ENCODE data around the gene AKAP6.
"Not testable (repeated sequence)": the region's sequence is repeated elsewhere in the genome, so short reads cannot be mapped to it uniquely, and the experiment has no call there.

The AKAP6 gene

DNA sequence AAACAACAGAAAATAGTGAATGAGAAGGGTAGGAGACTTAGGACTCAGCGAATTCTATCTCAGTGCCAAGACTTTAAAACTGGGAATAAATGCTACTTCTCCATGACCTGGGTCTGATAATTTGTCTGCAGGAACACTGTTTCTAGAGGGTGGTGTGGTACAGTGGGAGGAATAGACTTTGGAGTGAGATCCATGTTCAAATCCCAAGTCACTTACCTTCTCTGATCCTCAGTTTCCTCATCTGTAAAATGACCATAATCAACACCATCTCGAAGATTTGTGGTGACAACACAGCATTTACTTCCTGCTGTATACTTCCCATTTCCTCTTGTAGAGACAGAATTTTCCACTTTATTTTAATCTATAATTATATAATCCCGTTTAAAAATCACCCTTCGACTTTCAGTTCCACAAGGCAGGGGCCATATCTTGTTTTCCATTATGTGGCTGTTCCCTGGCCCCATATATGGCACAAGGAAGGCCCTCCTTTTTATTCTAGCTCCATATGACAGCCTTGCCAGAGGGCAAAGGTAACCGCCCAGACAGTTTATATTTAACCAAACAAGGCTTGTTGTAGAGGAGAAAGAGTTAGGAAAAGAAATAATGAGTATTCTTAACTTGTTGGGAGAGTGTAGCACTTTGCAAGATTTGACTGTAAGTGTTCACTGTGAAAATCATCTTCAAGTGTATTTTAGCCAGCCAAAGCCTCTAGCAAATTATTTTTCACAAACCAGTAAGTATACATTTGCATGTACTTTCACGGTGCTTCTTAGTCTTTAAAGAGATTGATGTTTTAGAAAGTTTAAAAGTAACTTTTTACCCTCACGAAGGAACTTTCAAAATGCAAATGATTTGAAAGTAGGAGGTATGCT is 243.1 kb downstream of the AKAP6 start:
- DNase-seq (ENCODE audit: low read depth in 1 of 2, low spot score in 1 of 2) = no peak

DNA sequence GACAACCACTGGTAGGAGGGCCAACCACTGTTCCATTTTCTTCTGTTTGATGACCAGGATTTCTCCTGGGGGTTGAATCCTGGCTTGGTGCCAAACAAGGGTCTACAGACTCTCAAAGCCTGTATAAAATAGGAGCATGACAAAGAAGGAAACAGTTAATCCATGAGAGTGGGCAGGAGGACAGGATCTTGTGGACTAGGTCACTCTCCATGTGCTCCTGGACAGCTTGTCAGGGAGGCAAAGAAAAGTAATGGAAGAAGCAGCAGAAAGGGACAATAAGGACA is 243.7 kb downstream of the AKAP6 start:
- DNase-seq (ENCODE audit: low read depth in 1 of 2, low spot score in 1 of 2) = no peak

DNA sequence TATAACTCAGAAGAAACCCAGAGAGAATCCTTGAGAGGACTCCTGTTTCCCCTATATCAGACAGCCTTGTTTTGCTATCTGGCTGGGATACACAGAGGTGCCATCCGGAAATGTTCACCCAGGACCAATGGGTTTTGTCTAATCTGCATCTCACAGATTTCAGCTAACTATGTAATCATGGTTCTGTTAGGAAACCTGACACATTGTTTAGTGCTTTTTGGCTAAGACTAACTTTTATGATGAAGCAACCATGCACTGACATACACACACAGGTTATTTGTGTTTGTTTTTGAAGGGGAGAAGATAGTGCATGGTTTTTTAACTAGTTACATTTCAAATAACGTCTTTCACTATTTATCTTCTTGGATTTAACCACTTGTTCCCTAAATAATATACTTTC is 245.2 kb downstream of the AKAP6 start:
- DNase-seq (ENCODE audit: low read depth in 1 of 2, low spot score in 1 of 2) = no peak

DNA sequence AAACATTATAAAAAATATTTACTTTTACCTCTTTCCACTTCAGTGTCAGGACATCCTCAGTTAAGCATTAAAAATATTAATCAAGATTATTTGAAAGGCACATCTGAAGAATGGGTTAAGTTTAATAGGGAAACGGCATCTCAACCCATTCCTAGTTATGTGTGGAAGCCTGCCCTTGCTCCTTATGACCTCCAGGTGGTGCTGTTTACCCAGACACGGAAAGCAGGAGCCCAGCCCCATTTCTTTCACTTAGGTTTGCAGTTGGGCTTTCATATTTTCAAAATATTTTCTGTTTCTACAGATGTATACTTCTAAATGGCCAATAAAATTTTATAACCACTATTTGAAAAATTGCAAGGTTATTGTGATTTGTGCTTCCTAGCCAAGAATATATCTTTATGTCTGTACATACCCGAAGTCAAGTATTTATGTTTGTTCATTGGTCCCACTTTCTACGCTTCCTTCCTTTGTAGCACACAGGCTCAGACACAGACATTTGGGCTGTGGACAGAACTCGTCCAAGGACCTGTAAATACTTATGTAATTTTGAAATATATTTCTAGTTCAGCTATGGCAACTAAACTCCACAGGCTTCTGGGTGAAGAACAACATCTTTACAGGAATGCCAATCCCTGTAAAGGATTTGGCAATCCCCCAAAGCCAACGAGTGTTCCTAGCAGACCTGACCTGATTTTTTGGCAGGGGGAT is 247.1 kb downstream of the AKAP6 start:
- DNase-seq (ENCODE audit: low read depth in 1 of 2, low spot score in 1 of 2) = peak in 1 of 2 donors; percentile 0

DNA sequence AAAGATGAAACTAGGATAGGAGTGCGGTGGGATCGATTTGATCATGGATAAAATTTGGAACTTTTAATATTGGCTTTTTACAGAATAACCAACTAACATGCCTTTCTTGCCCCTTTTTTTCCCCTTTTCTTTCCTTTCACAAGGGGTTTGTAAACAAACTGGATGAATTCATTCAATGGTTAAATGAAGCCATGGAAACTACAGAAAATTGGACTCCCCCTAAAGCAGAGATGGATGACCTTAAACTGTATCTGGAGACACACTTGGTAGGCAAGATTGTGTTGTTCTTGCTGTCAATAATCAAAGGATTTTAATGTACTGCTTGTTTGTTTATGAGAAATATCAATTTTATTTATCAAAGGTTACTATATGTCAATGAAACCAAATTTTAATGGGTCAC is 247.9 kb downstream of the AKAP6 start:
- DNase-seq (ENCODE audit: low read depth in 1 of 2, low spot score in 1 of 2) = no peak

DNA sequence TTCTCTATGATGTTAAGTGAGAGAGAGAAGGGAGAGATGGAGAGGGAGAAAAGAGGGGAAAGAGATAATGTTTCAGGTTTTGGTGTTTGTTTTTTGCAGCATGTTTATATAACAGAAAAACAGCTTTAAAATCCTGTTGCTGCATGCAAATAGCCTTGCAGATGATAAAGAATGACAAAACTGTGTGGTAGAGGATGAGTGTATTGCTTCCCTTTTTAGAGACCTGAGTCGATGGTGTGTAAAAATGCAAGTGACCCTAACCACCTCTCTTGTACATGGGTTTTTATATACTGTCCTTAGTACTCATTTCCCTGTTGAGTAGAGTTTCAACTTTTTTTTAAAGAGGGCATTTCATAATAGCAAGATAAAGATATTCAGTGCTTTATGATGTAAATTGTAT is 249.1 kb downstream of the AKAP6 start:
- no peak for DNase-seq (ENCODE audit: low read depth in 1 of 2, low spot score in 1 of 2)

DNA sequence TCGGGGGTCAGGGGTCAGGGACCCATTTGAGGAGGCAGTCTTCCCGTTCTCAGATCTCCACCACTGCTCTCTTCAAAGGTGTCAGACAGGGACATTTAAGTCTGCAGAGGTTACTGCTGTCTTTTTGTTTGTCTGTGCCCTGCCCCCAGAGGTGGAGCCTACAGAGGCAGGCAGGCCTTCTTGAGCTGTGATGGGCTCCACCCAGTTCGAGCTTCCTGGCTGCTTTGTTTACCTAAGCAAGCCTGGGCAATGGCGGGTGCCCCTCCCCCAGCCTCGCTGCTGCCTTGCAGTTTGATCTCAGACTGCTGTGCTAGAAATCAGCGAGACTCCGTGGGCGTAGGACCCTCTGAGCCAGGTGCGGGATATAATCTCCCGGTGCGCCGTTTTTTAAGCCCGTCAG is 254.3 kb downstream of the AKAP6 start:
- DNase-seq (ENCODE audit: low read depth in 1 of 2, low spot score in 1 of 2) = not testable (repeated sequence)

DNA sequence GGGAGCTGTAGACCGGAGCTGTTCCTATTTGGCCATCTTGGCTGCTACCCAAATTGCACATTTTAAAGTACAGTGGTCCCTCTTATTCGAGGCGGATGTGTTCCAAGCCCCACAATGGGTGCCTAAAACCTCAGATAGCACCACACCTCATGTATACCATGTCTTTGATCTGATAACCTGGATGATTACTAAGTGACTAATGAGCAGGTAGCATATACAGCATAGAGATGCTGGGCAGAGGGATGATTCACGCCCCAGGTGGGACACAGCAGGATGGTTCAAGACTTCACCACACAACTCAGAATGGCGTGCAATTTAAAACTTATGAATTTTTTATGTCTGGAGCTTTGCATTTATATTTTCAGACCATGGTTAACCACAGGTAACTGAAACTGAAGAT is 255.0 kb downstream of the AKAP6 start:
- DNase-seq (ENCODE audit: low read depth in 1 of 2, low spot score in 1 of 2) = no peak

DNA sequence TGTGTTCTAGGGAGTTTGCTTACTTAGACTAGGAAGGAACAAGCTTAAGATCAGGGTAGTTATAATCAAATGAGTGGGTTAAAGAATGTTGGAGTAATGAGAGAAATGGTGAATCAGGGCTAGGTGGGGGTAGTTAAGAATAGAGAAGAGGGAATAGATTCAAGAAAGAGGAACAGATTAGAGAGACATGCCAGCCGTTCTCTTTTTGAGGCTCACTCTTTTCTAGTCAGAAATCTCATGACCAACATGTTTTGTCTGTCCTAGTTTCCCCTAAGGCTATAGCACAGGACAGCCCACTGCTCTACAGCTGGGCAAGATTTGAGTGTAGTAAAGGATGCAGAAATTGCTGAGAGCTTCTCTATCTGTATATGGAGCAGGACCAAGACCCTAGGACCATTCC is 258.4 kb downstream of the AKAP6 start:
- no peak for DNase-seq (ENCODE audit: low read depth in 1 of 2, low spot score in 1 of 2)

DNA sequence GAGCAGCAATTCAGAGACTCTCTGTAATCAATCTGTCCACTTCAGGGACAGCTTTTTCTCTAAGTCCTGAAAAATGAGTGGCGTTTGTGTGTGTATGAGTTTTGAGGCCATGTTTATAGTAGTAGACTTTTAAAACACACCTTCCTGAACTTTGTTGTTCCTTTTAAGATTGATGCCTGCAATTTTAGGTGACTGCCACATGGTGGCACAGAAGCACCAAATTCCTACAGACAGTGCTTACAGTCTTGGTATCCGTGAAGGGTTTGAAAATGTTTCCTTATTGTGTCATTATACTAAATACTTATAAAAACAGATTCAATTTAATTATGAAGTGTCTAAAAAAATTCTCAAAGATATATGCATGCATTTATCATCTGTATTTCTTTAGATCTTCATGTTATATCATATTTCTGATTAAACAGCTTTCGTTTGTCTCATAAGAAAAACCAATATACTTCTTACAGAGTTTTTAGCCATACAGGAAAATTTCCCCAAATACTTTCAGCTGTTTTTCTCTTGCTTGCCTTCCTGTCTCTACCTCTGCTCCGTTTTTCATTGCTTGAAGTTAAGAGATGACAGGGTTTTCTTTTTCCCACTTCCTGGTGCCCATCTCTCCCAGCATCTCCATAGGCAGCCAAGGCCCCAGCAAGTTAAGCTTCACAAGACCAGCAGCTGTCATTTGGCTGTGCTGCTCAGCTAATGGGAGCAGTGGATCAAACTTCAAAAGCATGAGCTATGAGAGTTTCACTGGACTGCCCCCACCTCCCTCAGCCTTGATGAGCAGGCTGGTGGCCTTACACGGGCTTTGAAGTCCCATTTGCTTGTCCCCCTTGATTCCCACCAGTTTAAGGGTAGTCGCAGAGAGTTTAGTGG is 259.6 kb downstream of the AKAP6 start:
- DNase-seq (ENCODE audit: low read depth in 1 of 2, low spot score in 1 of 2) = no peak

DNA sequence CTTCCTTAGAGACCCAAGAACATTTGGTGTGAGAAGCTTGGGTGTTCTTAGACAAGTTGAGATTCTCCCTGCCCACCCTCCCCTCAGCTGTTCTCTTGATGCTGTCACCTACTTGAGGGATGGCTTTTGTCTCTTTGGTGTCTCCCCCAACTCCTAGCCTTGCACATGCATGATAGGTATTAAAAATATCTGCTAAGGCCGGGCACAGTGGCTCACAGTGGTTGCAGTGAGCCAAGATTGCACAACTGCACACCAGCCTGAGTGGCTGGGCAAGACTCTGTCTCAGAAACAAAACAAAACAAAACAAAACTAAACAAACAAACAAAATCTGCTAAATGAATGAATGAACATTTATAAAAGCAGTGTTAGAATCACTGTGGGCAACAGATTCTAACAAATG is 261.1 kb downstream of the AKAP6 start:
- no peak for DNase-seq (ENCODE audit: low read depth in 1 of 2, low spot score in 1 of 2)

DNA sequence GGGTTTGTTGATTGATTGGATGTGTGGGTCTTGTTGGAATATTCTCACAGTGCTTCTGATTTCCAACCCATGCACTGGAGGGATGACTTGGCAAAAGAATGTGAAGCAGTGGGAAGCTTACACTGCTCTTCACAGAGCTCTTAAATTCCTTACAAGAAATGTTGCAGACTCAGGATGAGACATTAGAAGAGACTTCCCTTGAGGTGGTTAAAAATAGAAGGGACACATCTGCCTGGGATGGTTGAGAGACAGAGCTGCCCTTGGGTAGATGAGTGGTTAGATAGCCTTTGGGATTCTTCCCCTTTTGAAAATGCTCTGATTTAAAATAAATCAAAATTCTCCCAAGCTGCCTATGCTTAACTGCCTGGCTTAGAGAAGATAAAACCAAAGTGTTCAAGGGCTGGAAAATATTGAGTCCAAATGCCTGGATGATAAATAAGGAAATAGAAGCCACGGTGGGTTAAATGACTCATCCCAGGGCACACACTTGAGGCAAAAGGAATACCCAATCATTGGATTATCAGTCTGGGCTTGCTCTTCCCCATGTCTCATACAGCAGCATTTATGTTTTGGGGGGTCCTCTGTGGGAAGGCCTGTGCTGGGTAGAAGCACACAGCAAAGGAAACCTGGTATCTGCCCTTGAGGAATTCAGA is 264.3 kb downstream of the AKAP6 start:
- no peak for DNase-seq (ENCODE audit: low read depth in 1 of 2, low spot score in 1 of 2)

DNA sequence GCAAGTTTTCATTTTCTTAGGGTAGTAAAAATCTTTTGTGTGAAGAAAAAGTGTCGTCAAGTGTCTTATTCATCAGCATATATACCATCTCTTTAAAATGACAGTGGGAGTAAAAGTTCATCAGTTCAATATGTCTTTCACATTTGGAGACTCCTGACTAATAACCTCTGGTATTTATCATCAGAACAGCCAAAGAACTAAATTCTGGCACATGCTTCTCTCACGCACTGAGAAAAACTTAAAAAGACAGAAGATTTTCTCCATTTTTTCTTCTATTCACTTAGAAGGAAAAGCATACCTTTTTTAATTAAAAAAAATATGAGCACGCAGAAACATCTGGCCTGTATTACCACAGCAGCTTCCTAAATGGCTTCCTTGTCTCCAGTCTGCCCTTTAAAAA is 265.7 kb downstream of the AKAP6 start:
- DNase-seq (ENCODE audit: low read depth in 1 of 2, low spot score in 1 of 2) = no peak

DNA sequence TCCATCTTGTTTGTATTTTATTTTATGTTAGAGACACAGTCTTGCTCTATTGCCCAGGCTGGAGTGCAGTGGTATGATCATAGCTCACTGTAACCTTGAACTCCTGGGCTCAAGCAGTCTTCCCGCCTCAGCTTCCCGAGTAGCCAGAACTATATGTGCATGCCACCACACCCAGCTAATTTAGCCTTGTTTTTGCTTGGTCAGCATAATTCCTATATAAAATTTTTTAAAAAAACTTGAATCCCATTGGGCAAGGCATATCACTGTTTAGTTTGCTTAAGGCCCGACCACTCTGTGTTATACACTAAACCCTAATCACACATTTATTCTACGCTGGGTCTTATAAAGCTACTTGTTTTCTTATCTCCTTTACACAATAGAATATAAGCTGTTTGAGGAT is 266.4 kb downstream of the AKAP6 start:
- DNase-seq (ENCODE audit: low read depth in 1 of 2, low spot score in 1 of 2) = no peak

DNA sequence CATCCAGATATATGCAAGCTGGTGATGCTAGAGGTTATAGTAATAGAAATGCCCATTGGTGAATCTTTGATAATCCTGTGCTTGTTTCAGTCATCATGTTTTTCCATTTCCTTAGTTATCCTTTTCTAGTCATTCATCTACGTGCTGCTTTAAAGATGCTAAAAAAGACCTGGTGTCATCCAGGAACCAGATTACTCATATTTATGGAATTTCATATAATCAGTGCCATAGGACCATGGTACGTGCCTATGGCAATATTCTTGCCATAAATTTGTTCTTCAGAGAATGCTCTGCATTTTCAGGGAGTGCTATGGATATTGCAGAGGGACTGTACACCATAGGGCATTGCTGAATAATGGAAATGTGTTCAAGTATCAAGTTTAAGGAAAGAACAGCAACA is 267.3 kb downstream of the AKAP6 start:
- no peak for DNase-seq (ENCODE audit: low read depth in 1 of 2, low spot score in 1 of 2)

DNA sequence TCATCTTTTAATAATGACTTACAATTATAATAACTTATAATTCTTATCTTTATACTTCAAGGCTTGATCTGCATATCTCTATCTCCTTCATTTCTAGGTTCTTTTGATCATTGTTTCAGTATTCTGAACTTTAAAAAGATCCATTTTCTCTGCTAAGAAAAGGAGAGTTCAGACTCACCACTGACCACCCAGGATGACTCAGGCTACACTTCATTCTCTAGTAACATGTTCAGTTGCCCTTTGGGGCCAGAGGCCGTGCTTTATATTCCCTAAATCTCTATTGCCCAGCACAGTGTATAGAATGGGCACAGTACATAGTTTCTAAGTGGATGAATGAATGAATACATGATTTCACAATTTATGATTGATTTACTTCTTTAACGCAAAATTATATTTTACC is 268.7 kb downstream of the AKAP6 start:
- DNase-seq (ENCODE audit: low read depth in 1 of 2, low spot score in 1 of 2) = no peak

DNA sequence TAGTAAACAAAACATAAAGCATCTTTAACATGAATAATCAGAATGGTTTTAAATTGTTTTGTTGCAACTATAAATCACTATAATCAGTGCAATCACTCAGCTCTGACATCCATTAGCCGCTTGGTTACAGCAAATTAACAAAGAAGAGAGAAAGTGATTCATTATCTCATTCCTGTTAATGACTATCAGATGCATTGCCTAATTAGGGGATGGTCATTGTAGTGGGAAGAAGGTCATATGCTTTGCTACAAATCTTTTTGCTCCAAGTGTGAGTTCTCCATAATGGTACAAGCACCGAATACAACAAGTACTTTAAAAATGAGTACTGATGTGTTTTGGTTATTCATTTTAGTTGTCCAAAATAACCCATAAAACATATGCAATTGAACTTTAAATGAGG is 272.0 kb downstream of the AKAP6 start:
- no peak for DNase-seq (ENCODE audit: low read depth in 1 of 2, low spot score in 1 of 2)

DNA sequence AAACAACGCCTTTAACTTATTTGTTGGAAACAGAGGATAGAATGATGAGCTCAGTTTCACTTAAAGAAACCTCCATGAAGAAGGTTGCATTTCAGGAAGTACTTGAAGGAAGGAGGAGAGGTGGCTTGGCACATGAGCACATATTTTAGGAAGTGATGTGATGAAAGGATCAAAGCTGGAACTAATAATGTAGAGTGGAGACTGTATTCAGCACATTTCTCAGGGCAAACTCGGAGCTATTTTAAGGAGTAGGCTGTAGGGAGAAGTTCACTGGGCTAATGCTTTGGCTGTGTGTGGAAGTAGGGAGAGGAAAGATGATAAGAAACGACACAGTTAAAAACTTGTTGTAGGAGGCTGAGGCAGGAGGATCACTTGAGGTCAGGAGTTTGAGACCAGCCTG is 272.8 kb downstream of the AKAP6 start:
- DNase-seq (ENCODE audit: low read depth in 1 of 2, low spot score in 1 of 2) = no peak

DNA sequence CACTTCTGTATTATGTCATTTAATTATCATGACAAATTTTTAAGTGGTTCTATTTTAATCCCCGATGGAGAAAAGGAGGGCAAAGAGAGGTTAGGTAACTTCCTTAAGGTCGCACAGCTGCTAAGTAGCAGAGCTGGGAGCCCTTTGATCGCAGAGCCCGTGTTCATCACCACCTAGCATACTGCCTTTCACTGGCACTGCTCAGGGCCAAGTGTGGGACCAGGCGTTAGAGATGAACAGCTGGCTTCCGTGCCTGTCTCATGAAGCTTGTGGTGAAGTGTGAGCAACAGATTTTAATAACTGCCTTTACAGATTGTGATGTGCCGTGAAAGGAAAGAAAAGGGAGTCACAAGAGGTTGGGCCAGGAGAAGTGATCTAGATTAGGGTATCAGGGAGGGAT is 273.6 kb downstream of the AKAP6 start:
- DNase-seq (ENCODE audit: low read depth in 1 of 2, low spot score in 1 of 2) = no peak

DNA sequence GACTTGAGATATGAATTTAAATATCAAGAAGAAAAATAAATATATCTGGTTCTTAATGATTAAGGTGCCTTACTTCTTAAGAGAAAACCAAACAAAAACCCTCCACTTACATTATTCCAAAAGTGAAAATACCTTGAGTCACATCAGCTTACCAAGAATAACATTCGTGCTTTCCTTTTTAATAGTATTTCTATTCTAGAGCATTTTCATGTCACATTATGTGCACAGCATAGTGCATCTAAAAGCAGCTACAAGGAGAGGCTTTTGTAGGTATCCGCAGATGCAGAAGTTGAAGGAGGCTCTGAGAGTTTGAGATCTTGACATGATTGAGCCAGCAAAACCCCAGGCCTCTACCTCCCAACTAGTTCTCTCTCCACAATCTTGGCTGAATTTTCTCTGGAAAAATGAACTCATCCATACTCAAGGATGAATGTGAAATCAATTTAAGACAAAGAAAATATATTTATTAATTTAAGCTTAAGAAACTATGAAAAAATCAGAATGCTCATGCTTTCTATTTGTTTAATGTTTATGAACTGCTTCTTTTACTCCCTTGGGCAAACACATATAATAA is 275.0 kb downstream of the AKAP6 start:
- DNase-seq (ENCODE audit: low read depth in 1 of 2, low spot score in 1 of 2) = no peak

DNA sequence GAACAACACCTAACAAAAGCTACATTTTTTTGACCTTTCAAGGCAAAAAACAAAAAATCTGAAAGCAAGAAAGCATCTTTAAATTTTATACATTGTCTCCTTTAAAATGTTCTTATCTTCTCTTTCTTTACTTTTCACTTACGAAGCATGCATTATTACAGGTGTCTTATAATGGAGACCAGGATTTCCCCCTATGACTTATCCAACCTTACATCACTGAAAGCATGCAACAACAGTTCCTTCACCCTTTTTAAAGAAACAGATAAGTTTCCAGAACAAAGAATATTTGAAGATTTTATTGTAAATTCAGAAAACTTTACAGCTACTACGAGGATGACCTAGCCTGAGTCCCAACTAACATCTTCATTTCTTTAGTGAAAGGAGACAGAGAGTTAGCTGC is 277.2 kb downstream of the AKAP6 start:
- no peak for DNase-seq (ENCODE audit: low read depth in 1 of 2, low spot score in 1 of 2)
